ENCODE results near the gene OGDHL. TPM values are rescaled to one million over a fixed set of nuclear protein-coding genes. Genes with fewer than 3 reads are reported as not detected.
"Not testable (repeated sequence)": the region's sequence is repeated elsewhere in the genome, so short reads cannot be mapped to it uniquely, and the experiment has no call there.

Gene OGDHL
- total and polyA plus RNA-seq, 2 experiments from 2014 or later = not detected

GRCh38 chr10:49775014-49775413 is 12.9 kb upstream of the OGDHL start:
- H3K4me3 ChIP-seq = no peak overlapping the region
- no peaks in the 10 kb centered on the region for H4K20me1 ChIP-seq (ENCODE audit: insufficient read depth)
- no peaks in the 10 kb centered on the region for H3K4me1 ChIP-seq (ENCODE audit: insufficient read depth)
- no peak overlapping the region for H3K4me2 ChIP-seq (ENCODE audit: unreplicated experiment)
- WGBS, 2 experiments (ENCODE audit: low coverage in 1 of 2, low lambda C conversion rate in 2 of 2, missing lambda C conversion rate in 2 of 2) = 6 to 7% methylated on average over 2 of the region's 2 CpGs
- peaks cover 60% of the 10 kb centered on the region for H3K27me3 ChIP-seq (replicated peaks; ENCODE audit: insufficient read depth)
- no peaks in the 10 kb centered on the region for H3K79me2 ChIP-seq (ENCODE audit: insufficient read depth)
- no peaks in the 10 kb centered on the region for H3K9me3 ChIP-seq (ENCODE audit: low read depth)
- no peak overlapping the region for H2AFZ ChIP-seq
- no peaks in the 10 kb centered on the region for H3K36me3 ChIP-seq (ENCODE audit: low read depth)
- no peaks in the 10 kb centered on the region for H3F3A ChIP-seq (ENCODE audit: insufficient read depth)
- TF ChIP-seq EZH2phosphoT487 (IDR thresholded peaks at IDR 0.05; ENCODE audit: insufficient read depth, low read depth) (no peak), EZH2 (IDR thresholded peaks at IDR 0.05; ENCODE audit: insufficient read depth, poor library complexity, severe bottlenecking) (no peak)
- H3K27ac ChIP-seq = no peak overlapping the region
- H3K9me2 ChIP-seq (ENCODE audit: insufficient read depth) = no peaks in the 10 kb centered on the region
- in situ Hi-C loops (cut with MboI) = no loop called here
- DNase-seq = no peak
- no peak overlapping the region for H3K9ac ChIP-seq

- H3K9ac ChIP-seq; H3K4me2 ChIP-seq (ENCODE audit: unreplicated experiment); H3K79me2 ChIP-seq (ENCODE audit: insufficient read depth); H3K4me3 ChIP-seq; in situ Hi-C loops (cut with MboI); H3K9me2 ChIP-seq (ENCODE audit: insufficient read depth); H3F3A ChIP-seq (ENCODE audit: insufficient read depth); DNase-seq; H3K27ac ChIP-seq; H3K36me3 ChIP-seq (ENCODE audit: low read depth); H3K9me3 ChIP-seq (ENCODE audit: low read depth); H3K4me1 ChIP-seq (ENCODE audit: insufficient read depth); H2AFZ ChIP-seq; H4K20me1 ChIP-seq (ENCODE audit: insufficient read depth): not testable (repeated sequence)
- WGBS, 2 experiments (ENCODE audit: low coverage in 1 of 2, low lambda C conversion rate in 2 of 2, missing lambda C conversion rate in 2 of 2) = 22% methylated on average over 5 of the region's 5 CpGs
- peaks cover 78% of the 10 kb centered on the region for H3K27me3 ChIP-seq (replicated peaks; ENCODE audit: insufficient read depth)
These were observed 10.8 kb upstream of the OGDHL start for GRCh38 chr10:49772944-49773343.

- peaks cover 83% of the 10 kb centered on the region for H3K27me3 ChIP-seq (replicated peaks; ENCODE audit: insufficient read depth)
- DNase-seq; H4K20me1 ChIP-seq (ENCODE audit: insufficient read depth); H3K9ac ChIP-seq; H2AFZ ChIP-seq; H3K27ac ChIP-seq; H3K36me3 ChIP-seq (ENCODE audit: low read depth); H3K79me2 ChIP-seq (ENCODE audit: insufficient read depth); H3K4me1 ChIP-seq (ENCODE audit: insufficient read depth); H3K9me2 ChIP-seq (ENCODE audit: insufficient read depth); in situ Hi-C loops (cut with MboI); H3K9me3 ChIP-seq (ENCODE audit: low read depth); H3K4me3 ChIP-seq; H3K4me2 ChIP-seq (ENCODE audit: unreplicated experiment); H3F3A ChIP-seq (ENCODE audit: insufficient read depth): not testable (repeated sequence)
- WGBS, 2 experiments (ENCODE audit: low coverage in 1 of 2, low lambda C conversion rate in 2 of 2, missing lambda C conversion rate in 2 of 2) = 9 to 11% methylated on average over 11 of the region's 11 CpGs
These were observed 8.9 kb upstream of the OGDHL start for GRCh38 chr10:49771046-49771445.

- no peaks in the 10 kb centered on the region for H3K9me2 ChIP-seq (ENCODE audit: insufficient read depth)
- in situ Hi-C loops (cut with MboI) = no loop called here
- no peaks in the 10 kb centered on the region for H3K9me3 ChIP-seq (ENCODE audit: low read depth)
- no peaks in the 10 kb centered on the region for H3K79me2 ChIP-seq (ENCODE audit: insufficient read depth)
- no peak for DNase-seq
- H3K36me3 ChIP-seq (ENCODE audit: low read depth) = no peaks in the 10 kb centered on the region
- H3F3A ChIP-seq (ENCODE audit: insufficient read depth) = no peaks in the 10 kb centered on the region
- TF ChIP-seq EZH2 (IDR thresholded peaks at IDR 0.05; ENCODE audit: insufficient read depth, poor library complexity, severe bottlenecking) (no peak), EZH2phosphoT487 (IDR thresholded peaks at IDR 0.05; ENCODE audit: insufficient read depth, low read depth) (no peak)
- H4K20me1 ChIP-seq (ENCODE audit: insufficient read depth) = no peaks in the 10 kb centered on the region
- 87 to 92% methylated on average over 8 of the region's 8 CpGs for WGBS, 2 experiments (ENCODE audit: low coverage in 1 of 2, low lambda C conversion rate in 2 of 2, missing lambda C conversion rate in 2 of 2)
- peaks cover 79% of the 10 kb centered on the region for H3K27me3 ChIP-seq (replicated peaks; ENCODE audit: insufficient read depth)
- H3K4me1 ChIP-seq (ENCODE audit: insufficient read depth) = no peaks in the 10 kb centered on the region
- no peak overlapping the region for H3K27ac ChIP-seq
- H2AFZ ChIP-seq = no peak overlapping the region
- H3K4me2 ChIP-seq (ENCODE audit: unreplicated experiment) = no peak overlapping the region
- no peak overlapping the region for H3K4me3 ChIP-seq
- no peak overlapping the region for H3K9ac ChIP-seq
These were observed 7.6 kb upstream of the OGDHL start for GRCh38 chr10:49769692-49770091.

- Histone ChIP-seq H3K9ac (no peak overlapping the region), H3K27ac (no peak overlapping the region), H3K4me1 (ENCODE audit: insufficient read depth) (no peaks in the 10 kb centered on the region), H3F3A (ENCODE audit: insufficient read depth) (no peaks in the 10 kb centered on the region), H3K9me3 (ENCODE audit: low read depth) (no peaks in the 10 kb centered on the region), H3K4me3 (no peak overlapping the region), H2AFZ (no peak overlapping the region), H3K4me2 (ENCODE audit: unreplicated experiment) (no peak overlapping the region), H3K9me2 (ENCODE audit: insufficient read depth) (no peaks in the 10 kb centered on the region), H3K79me2 (ENCODE audit: insufficient read depth) (no peaks in the 10 kb centered on the region), H4K20me1 (ENCODE audit: insufficient read depth) (no peaks in the 10 kb centered on the region), H3K27me3 (replicated peaks; ENCODE audit: insufficient read depth) (peaks cover 72% of the 10 kb centered on the region), H3K36me3 (ENCODE audit: low read depth) (no peaks in the 10 kb centered on the region)
- DNase-seq = no peak
- in situ Hi-C loops (cut with MboI) = no loop called here
- no peak for TF ChIP-seq EZH2 (IDR thresholded peaks at IDR 0.05; ENCODE audit: insufficient read depth, poor library complexity, severe bottlenecking)
- no peak for TF ChIP-seq EZH2phosphoT487 (IDR thresholded peaks at IDR 0.05; ENCODE audit: insufficient read depth, low read depth)
- 6% methylated on average over 22 to 36 of the region's 45 CpGs for WGBS, 2 experiments (ENCODE audit: low coverage in 1 of 2, low lambda C conversion rate in 2 of 2, missing lambda C conversion rate in 2 of 2)
These were observed 6.6 kb upstream of the OGDHL start for GRCh38 chr10:49768731-49769130.
